Activated T-helper 1 cell treated with Interleukin-2 at 50 U/mL for 16 hours (primary cell): Measurements from ENCODE around the gene PSAPL1.

ENCODE experiments used
- DNase-seq: peaks from one replicate; pipeline ENCODE4 v3.0.0-alpha.2; 2020; ENCODE audit warnings: low read depth

The PSAPL1 gene

GRCh38 chr4:7396186-7396910 lies 38.4 kb downstream of the PSAPL1 start:
- no peak for DNase-seq

GRCh38 chr4:7395645-7396044 lies 39.1 kb downstream of the PSAPL1 start:
- no peak for DNase-seq

GRCh38 chr4:7394681-7395451 lies 39.9 kb downstream of the PSAPL1 start:
- DNase-seq, result no peak

GRCh38 chr4:7393601-7394575 lies 40.8 kb downstream of the PSAPL1 start:
- DNase-seq, result no peak

GRCh38 chr4:7392438-7393421 lies 42.0 kb downstream of the PSAPL1 start:
- DNase-seq, result no peak

GRCh38 chr4:7391637-7392437 lies 42.9 kb downstream of the PSAPL1 start:
- DNase-seq, result no peak

GRCh38 chr4:7390906-7391636 lies 43.7 kb downstream of the PSAPL1 start:
- DNase-seq, result no peak

- DNase-seq, result no peak
Observed at GRCh38 chr4:7390336-7390735, 44.4 kb downstream of the PSAPL1 start.

- no peak for DNase-seq
Observed at GRCh38 chr4:7389719-7390118, 45.0 kb downstream of the PSAPL1 start.

- DNase-seq, result no peak
Observed at GRCh38 chr4:7389101-7389701, 45.5 kb downstream of the PSAPL1 start.

GRCh38 chr4:7388627-7389026 lies 46.1 kb downstream of the PSAPL1 start:
- no peak for DNase-seq

- no peak for DNase-seq
Observed at GRCh38 chr4:7387925-7388324, 46.8 kb downstream of the PSAPL1 start.

GRCh38 chr4:7384929-7385890 lies 49.5 kb downstream of the PSAPL1 start:
- DNase-seq, result no peak

- DNase-seq, result no peak
Observed at GRCh38 chr4:7384003-7384928, 50.5 kb downstream of the PSAPL1 start.

- no peak for DNase-seq
Observed at GRCh38 chr4:7383266-7383665, 51.5 kb downstream of the PSAPL1 start.

- no peak for DNase-seq
Observed at GRCh38 chr4:7382634-7383014, 52.1 kb downstream of the PSAPL1 start.
